GM23248 (cell line): ENCODE measurements around the gene TOMM70. TPM values are rescaled to one million over a fixed set of nuclear protein-coding genes. Genes with fewer than 3 reads are reported as not detected.

ENCODE experiments used
- DNase-seq: peaks from one replicate; pipeline ENCODE4 v3.0.0-alpha.2; 2015
- H2AFZ ChIP-seq: fragments of 200-600 bp; sonication (generic); 2 replicates; pipeline ENCODE4 v1.6.1; 2016; ENCODE audit warnings: antibody characterized with exemption
- H3F3A ChIP-seq: fragments of 200-600 bp; sonication (generic); 2 replicates; pipeline ENCODE4 v1.6.1; 2016; ENCODE audit warnings: mild to moderate bottlenecking, antibody characterized with exemption, mixed run types; ENCODE audit not compliant: insufficient read depth
- H3K27ac ChIP-seq: fragments of 200-600 bp; sonication (generic); 2 replicates; pipeline ENCODE4 v1.5.1; 2016; ENCODE audit warnings: mild to moderate bottlenecking
- H3K27me3 ChIP-seq: fragments of 200-600 bp; sonication (generic); replicated peaks from 2 replicates; pipeline ENCODE4 v1.6.1; 2016; ENCODE audit warnings: mild to moderate bottlenecking; ENCODE audit not compliant: insufficient read depth
- H3K36me3 ChIP-seq: fragments of 200-600 bp; sonication (generic); 2 replicates; pipeline ENCODE4 v1.6.1; 2016; ENCODE audit warnings: low read depth, mild to moderate bottlenecking
- H3K4me1 ChIP-seq: fragments of 200-600 bp; sonication (generic); 2 replicates; pipeline ENCODE4 v1.6.1; 2016; ENCODE audit warnings: mild to moderate bottlenecking; ENCODE audit not compliant: insufficient read depth
- H3K4me2 ChIP-seq: fragments of 200-600 bp; sonication (generic); one replicate; pipeline ENCODE4 v1.6.1; 2016; ENCODE audit warnings: mild to moderate bottlenecking; ENCODE audit not compliant: unreplicated experiment
- H3K4me3 ChIP-seq: fragments of 200-600 bp; sonication (generic); 2 replicates; pipeline ENCODE4 v1.5.1; 2016; ENCODE audit warnings: mild to moderate bottlenecking
- H3K79me2 ChIP-seq: fragments of 200-600 bp; sonication (generic); 2 replicates; pipeline ENCODE4 v1.6.1; 2016; ENCODE audit warnings: mild to moderate bottlenecking; ENCODE audit not compliant: insufficient read depth
- H3K9ac ChIP-seq: fragments of 200-600 bp; sonication (generic); 2 replicates; pipeline ENCODE4 v1.6.1; 2016; ENCODE audit warnings: mild to moderate bottlenecking
- H3K9me2 ChIP-seq: fragments of 200-600 bp; sonication (generic); 2 replicates; pipeline ENCODE4 v1.6.1; 2016; ENCODE audit warnings: mixed run types, mild to moderate bottlenecking, moderate library complexity; ENCODE audit not compliant: insufficient read depth
- H3K9me3 ChIP-seq: fragments of 200-600 bp; sonication (generic); one replicate; pipeline ENCODE4 v1.6.1; 2017; ENCODE audit warnings: low read depth
- H4K20me1 ChIP-seq: fragments of 200-600 bp; sonication (generic); 2 replicates; pipeline ENCODE4 v1.6.0; 2016; ENCODE audit not compliant: insufficient read depth
- EZH2 ChIP-seq: fragments of 200-600 bp; sonication (generic); IDR thresholded peaks from 2 replicates; pipeline ENCODE4 v1.6.1; 2018; ENCODE audit warnings: antibody characterized with exemption, mild to moderate bottlenecking; ENCODE audit not compliant: insufficient read depth, poor library complexity, severe bottlenecking
- EZH2phosphoT487 ChIP-seq: fragments of 200-600 bp; sonication (generic); IDR thresholded peaks from 2 replicates; pipeline ENCODE4 v1.6.1; 2018; ENCODE audit warnings: antibody characterized with exemption, moderate library complexity, mild to moderate bottlenecking, low read depth; ENCODE audit not compliant: insufficient read depth
- WGBS, 2 experiments: methylation state at CpG; one replicate each; pipeline ENCODE4 v1.1.6; 2015 to 2017; ENCODE audit warnings: low lambda C conversion rate in 2 of 2, low coverage in 1 of 2; ENCODE audit errors: missing lambda C conversion rate in 2 of 2; 5-methylcytosine and 5-hydroxymethylcytosine counted together
- in situ Hi-C: fragments of 300-500 bp; cut with MboI; formaldehyde crosslinking; loops from 2 replicates; pipeline ENCODE4 v1.15.0; 2020
- polyA plus RNA-seq: library from polyadenylated mRNA; unstranded; fragments of >200 nt; fragmentation: Nextera tagmentation; extraction: Ambion mirVana; gene quantifications from 2 replicates; pipeline ENCODE4 v1.2.1, GENCODE V29; 2016
- total RNA-seq: library from RNA; depleted of rRNA; stranded (reverse); fragments of >200 nt; shearing (Covaris generic); gene quantifications from 2 replicates; pipeline ENCODE4 v1.2.3, GENCODE V29; 2014

The TOMM70 gene
- total and polyA plus RNA-seq, 2 experiments from 2014 or later = 21.5 to 50.7 TPM

DNA sequence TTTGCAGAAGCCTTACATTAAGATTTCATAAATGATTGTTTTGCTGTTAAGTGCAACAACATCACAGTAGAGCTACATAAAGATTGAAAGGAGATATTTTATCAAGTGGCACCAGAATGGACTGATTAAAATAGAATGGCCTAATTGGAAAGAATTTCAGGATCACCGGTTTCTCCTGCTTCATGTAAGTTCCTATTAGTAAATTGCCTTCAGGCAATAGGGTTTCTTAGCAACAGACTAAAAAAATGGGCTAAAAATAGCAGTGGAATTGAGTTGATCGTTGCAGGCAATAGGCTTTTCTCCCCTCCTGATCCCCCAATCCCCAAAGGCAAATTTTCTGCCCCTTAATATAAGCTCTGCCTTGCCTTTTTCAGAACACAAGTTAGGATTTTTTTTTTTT lies 1.4 kb upstream of the TOMM70 start:
- peaks cover under 1% of the 10 kb centered on the region; the same call in 1 of the 2 replicates for H3K36me3 ChIP-seq
- peak overlapping the region; percentile 93 for H3K4me3 ChIP-seq
- H3F3A ChIP-seq = peaks cover 7% of the 10 kb centered on the region; the same call in 1 of the 2 replicates
- no peaks in the 10 kb centered on the region for H4K20me1 ChIP-seq
- no peaks in the 10 kb centered on the region for H3K9me3 ChIP-seq
- peak overlapping the region; percentile 100 for H3K4me2 ChIP-seq
- H3K27ac ChIP-seq = peak overlapping the region; percentile 99
- peak overlapping the region; percentile 98 for H3K9ac ChIP-seq
- WGBS, 2 experiments = 0 to 2% methylated on average over 2 of the region's 2 CpGs
- DNase-seq = peak; percentile 80
- H2AFZ ChIP-seq = peak overlapping the region; percentile 86
- TF ChIP-seq EZH2phosphoT487 (no peak), EZH2 (no peak)
- no peaks in the 10 kb centered on the region for H3K9me2 ChIP-seq
- in situ Hi-C loops = no loop called here
- H3K27me3 ChIP-seq = no peaks in the 10 kb centered on the region
- H3K79me2 ChIP-seq = peaks cover 81% of the 10 kb centered on the region
- H3K4me1 ChIP-seq = peaks cover 35% of the 10 kb centered on the region

DNA sequence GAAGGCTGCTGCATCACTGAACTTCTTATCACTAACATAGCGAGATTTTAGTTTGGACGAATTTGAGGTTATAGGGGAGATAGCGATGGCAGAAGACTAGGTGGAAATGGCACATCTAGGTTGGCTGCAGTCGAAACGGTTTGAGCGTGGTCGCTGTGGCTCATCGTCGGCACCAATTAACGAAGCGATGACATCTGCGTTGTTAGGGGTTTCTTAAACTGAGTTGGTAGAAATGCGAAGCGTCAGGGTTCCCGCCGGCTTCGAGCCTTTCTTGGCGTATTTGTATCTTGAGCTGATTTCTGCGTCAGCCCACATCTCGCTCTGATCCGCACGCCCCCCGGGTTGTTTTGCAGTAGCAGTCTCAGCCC lies 769 bp upstream of the TOMM70 start:
- WGBS, 2 experiments = 0 to 1% methylated on average over 23 of the region's 23 CpGs
- H3K9me2 ChIP-seq = no peaks in the 10 kb centered on the region
- H3F3A ChIP-seq = peaks cover 9% of the 10 kb centered on the region; the same call in 1 of the 2 replicates
- peak overlapping the region; percentile 86 for H2AFZ ChIP-seq
- DNase-seq = peak; percentile 80
- in situ Hi-C loops = no loop called here
- H3K4me3 ChIP-seq = peak overlapping the region; percentile 93
- no peaks in the 10 kb centered on the region; the same call in 1 of the 2 replicates for H3K36me3 ChIP-seq
- peak overlapping the region; percentile 98 for H3K9ac ChIP-seq
- peaks cover 81% of the 10 kb centered on the region for H3K79me2 ChIP-seq
- H4K20me1 ChIP-seq = no peaks in the 10 kb centered on the region
- H3K27me3 ChIP-seq = no peaks in the 10 kb centered on the region
- no peaks in the 10 kb centered on the region for H3K9me3 ChIP-seq
- peak overlapping the region; percentile 99 for H3K27ac ChIP-seq
- peaks cover 36% of the 10 kb centered on the region for H3K4me1 ChIP-seq
- TF ChIP-seq EZH2 = no peak
- TF ChIP-seq EZH2phosphoT487 = no peak
- peak overlapping the region; percentile 100 for H3K4me2 ChIP-seq

DNA sequence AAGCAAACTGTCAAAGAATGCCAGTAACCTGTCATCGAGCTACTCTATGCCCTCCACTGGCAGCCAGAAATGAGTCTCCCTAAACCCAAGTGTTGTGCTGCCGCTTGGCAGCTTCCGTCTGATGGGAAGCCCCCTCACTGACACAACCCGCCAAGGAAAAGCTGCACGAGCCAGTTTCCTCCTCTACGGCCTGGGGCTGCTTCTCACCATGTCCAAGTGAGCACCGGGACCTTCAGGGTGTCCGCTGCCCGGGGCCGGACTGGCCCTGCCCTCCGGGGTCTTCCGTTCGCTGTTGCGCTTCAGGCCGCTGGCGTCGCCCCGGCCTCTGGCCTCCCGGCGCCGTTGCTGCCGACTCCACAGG lies 490 bp downstream of the TOMM70 start:
- H3K27ac ChIP-seq = peak overlapping the region; percentile 99
- H3K4me1 ChIP-seq = peaks cover 37% of the 10 kb centered on the region
- no peaks in the 10 kb centered on the region for H3K36me3 ChIP-seq
- H3K9ac ChIP-seq = peak overlapping the region; percentile 98
- no peaks in the 10 kb centered on the region for H3K27me3 ChIP-seq
- no peaks in the 10 kb centered on the region for H4K20me1 ChIP-seq
- no peaks in the 10 kb centered on the region for H3K9me2 ChIP-seq
- H3K9me3 ChIP-seq = no peaks in the 10 kb centered on the region
- H3K4me2 ChIP-seq = peak overlapping the region; percentile 100
- WGBS, 2 experiments = 1% methylated on average over 11 to 21 of the region's 22 CpGs
- TF ChIP-seq EZH2 (no peak), EZH2phosphoT487 (no peak)
- in situ Hi-C loops = no loop called here
- peak; percentile 59 for DNase-seq
- H3K79me2 ChIP-seq = peaks cover 90% of the 10 kb centered on the region
- H3K4me3 ChIP-seq = peak overlapping the region; percentile 93
- H3F3A ChIP-seq = peaks cover 10% of the 10 kb centered on the region; the same call in 1 of the 2 replicates
- peak overlapping the region; percentile 86 for H2AFZ ChIP-seq

DNA sequence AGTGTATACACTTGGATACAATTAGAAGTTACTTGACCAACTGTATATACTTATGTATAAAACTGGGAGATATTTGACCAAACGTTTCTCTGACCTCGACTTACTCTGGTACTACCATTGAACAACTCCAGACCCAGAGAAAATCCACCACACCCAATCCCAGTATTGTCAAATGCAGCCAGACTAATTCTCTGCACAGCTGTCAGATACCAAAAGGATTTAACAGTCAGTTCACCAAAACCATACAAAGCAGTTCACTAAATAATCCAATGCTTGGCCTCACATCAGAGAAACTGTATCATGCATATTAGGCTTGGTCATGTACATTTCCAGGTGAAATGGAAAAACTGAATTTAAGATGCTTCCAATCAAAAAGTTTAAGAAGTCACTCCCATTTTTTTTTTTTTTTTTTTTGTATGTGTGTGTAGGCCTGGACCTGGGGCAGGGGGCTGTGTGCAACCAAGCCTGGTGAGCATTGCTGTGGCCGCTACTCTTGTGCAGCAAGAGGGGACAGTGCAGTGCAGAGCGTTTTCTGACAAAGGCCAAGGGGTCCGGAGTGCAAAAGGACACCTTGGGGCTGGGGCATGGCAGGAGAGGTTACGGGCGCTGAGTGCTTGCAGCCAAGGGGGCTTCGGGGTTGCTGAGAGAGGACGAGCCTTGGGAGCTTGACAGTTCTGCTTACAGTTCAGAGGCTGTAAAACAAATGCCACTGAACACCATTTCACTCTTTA lies 1.4 kb downstream of the TOMM70 start:
- peak overlapping the region; percentile 93 for H3K4me3 ChIP-seq
- peaks cover 91% of the 10 kb centered on the region for H3K79me2 ChIP-seq
- 32 to 40% methylated on average over 9 of the region's 9 CpGs for WGBS, 2 experiments
- H3K36me3 ChIP-seq = no peaks in the 10 kb centered on the region
- H2AFZ ChIP-seq = no peak overlapping the region
- no peaks in the 10 kb centered on the region for H3K9me2 ChIP-seq
- H3K4me2 ChIP-seq = peak overlapping the region; percentile 100
- H3F3A ChIP-seq = peaks cover 10% of the 10 kb centered on the region; the same call in 1 of the 2 replicates
- peak overlapping the region; percentile 99 for H3K27ac ChIP-seq
- DNase-seq = peak; percentile 9
- H3K9me3 ChIP-seq = no peaks in the 10 kb centered on the region
- H3K4me1 ChIP-seq = peaks cover 37% of the 10 kb centered on the region
- H4K20me1 ChIP-seq = no peaks in the 10 kb centered on the region
- H3K9ac ChIP-seq = peak overlapping the region; percentile 98
- H3K27me3 ChIP-seq = no peaks in the 10 kb centered on the region
- in situ Hi-C loops = no loop called here
- TF ChIP-seq EZH2 (no peak), EZH2phosphoT487 (no peak)
